Skeletal muscle satellite cell (primary cell): Measurements from ENCODE around the gene FGFR2.

Source experiments
- H3K27me3 ChIP-seq: 2 replicates; pipeline ENCODE4 v1.7.0; 2013; ENCODE audit warnings: low read length; ENCODE audit not compliant: control insufficient read depth, insufficient read depth
- H3K36me3 ChIP-seq: 2 replicates; pipeline ENCODE4 v1.7.0; 2013; ENCODE audit warnings: mild to moderate bottlenecking, control low read depth, low read length; ENCODE audit not compliant: insufficient read depth
- H3K4me1 ChIP-seq: 2 replicates; pipeline ENCODE4 v1.7.0; 2013; ENCODE audit warnings: low read length; ENCODE audit not compliant: control insufficient read depth, insufficient read depth
- H3K4me2 ChIP-seq: 2 replicates; pipeline ENCODE4 v1.7.0; 2013; ENCODE audit warnings: mild to moderate bottlenecking, low read length
- H3K4me3 ChIP-seq: 2 replicates; pipeline ENCODE4 v1.7.0; 2013; ENCODE audit warnings: low read length
- H3K9ac ChIP-seq: 2 replicates; pipeline ENCODE4 v1.7.0; 2013; ENCODE audit warnings: mild to moderate bottlenecking, low read depth, low read length, moderate library complexity
- H3K9me3 ChIP-seq: replicated peaks from 2 replicates; pipeline ENCODE4 v1.7.0; 2013; ENCODE audit warnings: mild to moderate bottlenecking, control low read depth, low read length

FGFR2 gene

GRCh38 chr10:121516093-121516865 is 82.0 kb downstream of the FGFR2 start:
- H3K9me3 ChIP-seq: peaks cover 7% of the 10 kb centered on the region
- no peak overlapping the region for H3K4me3 ChIP-seq
- H3K27me3 ChIP-seq: no peaks in the 10 kb centered on the region
- H3K4me1 ChIP-seq: no peaks in the 10 kb centered on the region
- H3K36me3 ChIP-seq: no peaks in the 10 kb centered on the region
- H3K9ac ChIP-seq: no peak overlapping the region
- no peak overlapping the region for H3K4me2 ChIP-seq

GRCh38 chr10:121514141-121514865 is 83.9 kb downstream of the FGFR2 start:
- Histone ChIP-seq H3K9ac (no peak overlapping the region), H3K27me3 (no peaks in the 10 kb centered on the region), H3K4me2 (no peak overlapping the region), H3K4me3 (no peak overlapping the region), H3K36me3 (no peaks in the 10 kb centered on the region), H3K9me3 (peaks cover 7% of the 10 kb centered on the region), H3K4me1 (no peaks in the 10 kb centered on the region)

- Histone ChIP-seq H3K9ac (no peak overlapping the region), H3K4me1 (no peaks in the 10 kb centered on the region), H3K9me3 (peaks cover 7% of the 10 kb centered on the region), H3K4me2 (no peak overlapping the region), H3K36me3 (no peaks in the 10 kb centered on the region), H3K27me3 (no peaks in the 10 kb centered on the region), H3K4me3 (no peak overlapping the region)
These were observed 86.3 kb downstream of the FGFR2 start for GRCh38 chr10:121511943-121512342.

GRCh38 chr10:121511460-121511859 is 86.8 kb downstream of the FGFR2 start:
- Histone ChIP-seq H3K4me3 (no peak overlapping the region), H3K9me3 (peaks cover 7% of the 10 kb centered on the region), H3K27me3 (no peaks in the 10 kb centered on the region), H3K9ac (no peak overlapping the region), H3K4me2 (no peak overlapping the region), H3K36me3 (no peaks in the 10 kb centered on the region), H3K4me1 (no peaks in the 10 kb centered on the region)

- no peaks in the 10 kb centered on the region for H3K36me3 ChIP-seq
These were observed 88.0 kb downstream of the FGFR2 start for GRCh38 chr10:121510201-121510771.

GRCh38 chr10:121509796-121510195 is 88.4 kb downstream of the FGFR2 start:
- H3K9me3 ChIP-seq: peaks cover 3% of the 10 kb centered on the region
- H3K36me3 ChIP-seq: no peaks in the 10 kb centered on the region
- H3K27me3 ChIP-seq: no peaks in the 10 kb centered on the region
- H3K4me2 ChIP-seq: no peak overlapping the region
- no peak overlapping the region for H3K4me3 ChIP-seq
- H3K9ac ChIP-seq: no peak overlapping the region
- no peaks in the 10 kb centered on the region for H3K4me1 ChIP-seq

More at GRCh38 chr10:121510201-121510771, 88.0 kb downstream of the FGFR2 start:
- no peak overlapping the region for H3K4me2 ChIP-seq
- no peak overlapping the region for H3K9ac ChIP-seq
- peaks cover 7% of the 10 kb centered on the region for H3K9me3 ChIP-seq
- H3K4me3 ChIP-seq: no peak overlapping the region
- no peaks in the 10 kb centered on the region for H3K4me1 ChIP-seq
- no peaks in the 10 kb centered on the region for H3K27me3 ChIP-seq

GRCh38 chr10:121509112-121509511 is 89.1 kb downstream of the FGFR2 start:
- Histone ChIP-seq H3K9ac (no peak overlapping the region), H3K4me2 (no peak overlapping the region), H3K9me3 (no peaks in the 10 kb centered on the region), H3K36me3 (no peaks in the 10 kb centered on the region), H3K4me3 (no peak overlapping the region), H3K27me3 (no peaks in the 10 kb centered on the region), H3K4me1 (no peaks in the 10 kb centered on the region)

GRCh38 chr10:121503587-121504051 is 94.6 kb downstream of the FGFR2 start:
- no peaks in the 10 kb centered on the region for H3K27me3 ChIP-seq
- H3K36me3 ChIP-seq: no peaks in the 10 kb centered on the region
- H3K4me3 ChIP-seq: no peak overlapping the region
- no peak overlapping the region for H3K9ac ChIP-seq
- no peaks in the 10 kb centered on the region for H3K4me1 ChIP-seq
- no peak overlapping the region for H3K4me2 ChIP-seq
- peaks cover 4% of the 10 kb centered on the region for H3K9me3 ChIP-seq

- Histone ChIP-seq H3K4me3 (no peak overlapping the region), H3K27me3 (no peaks in the 10 kb centered on the region), H3K9me3 (peaks cover 4% of the 10 kb centered on the region), H3K4me2 (no peak overlapping the region), H3K36me3 (no peaks in the 10 kb centered on the region), H3K4me1 (no peaks in the 10 kb centered on the region), H3K9ac (no peak overlapping the region)
These were observed 96.4 kb downstream of the FGFR2 start for GRCh38 chr10:121501796-121502195.

GRCh38 chr10:121500701-121501332 is 97.4 kb downstream of the FGFR2 start:
- no peaks in the 10 kb centered on the region for H3K36me3 ChIP-seq
- H3K4me3 ChIP-seq: no peak overlapping the region
- peaks cover 4% of the 10 kb centered on the region for H3K9me3 ChIP-seq
- no peaks in the 10 kb centered on the region for H3K4me1 ChIP-seq
- no peak overlapping the region for H3K9ac ChIP-seq
- H3K4me2 ChIP-seq: no peak overlapping the region
- no peaks in the 10 kb centered on the region for H3K27me3 ChIP-seq
